Measurements from ENCODE around the gene INHBE.

Gene INHBE

DNA sequence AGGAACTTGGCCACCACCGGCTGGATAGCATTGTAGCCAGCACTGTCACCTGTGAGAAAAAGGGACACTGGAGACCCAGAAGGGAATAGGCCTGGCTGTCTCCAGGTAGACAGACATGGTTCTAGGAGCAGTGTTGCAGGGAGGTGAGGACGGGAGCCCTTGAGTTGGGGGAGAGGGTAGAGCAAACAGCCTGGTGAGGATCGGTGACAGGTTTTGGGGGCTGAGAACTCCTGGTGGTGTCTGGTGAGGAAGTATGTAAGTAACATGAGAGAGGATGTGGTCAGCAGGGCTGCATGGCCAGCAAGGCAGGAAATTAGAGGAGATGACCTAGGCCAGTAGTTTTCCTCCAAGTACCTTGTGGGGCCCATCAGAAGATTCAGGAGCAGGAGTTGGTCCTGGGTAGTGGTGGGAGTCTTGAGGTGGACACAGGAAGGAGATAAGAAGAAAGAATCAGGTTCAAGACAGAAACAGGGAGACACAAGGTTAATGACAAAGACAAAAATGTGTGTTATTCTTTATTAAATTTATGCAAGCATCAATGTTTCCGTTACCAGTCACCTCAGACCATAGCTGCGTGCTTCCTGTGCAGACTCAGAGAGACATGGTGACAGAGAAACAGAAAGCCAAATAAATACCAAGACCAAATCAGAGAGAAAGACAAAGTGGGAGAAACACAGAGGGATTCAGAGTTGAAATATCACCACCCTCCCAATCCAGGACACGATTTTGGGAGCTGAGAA, 24.4 kb downstream of the INHBE start, which contains the start of gene ARHGAP9:
TSS of gene ARHGAP9 (minus strand) at position 491 of the 740 bp plus-strand sequence. CDS start at position 31, 460 bp downstream.
- H3K79me2 ChIP-seq (ENCODE audit: insufficient read depth, low read length): peaks cover 14% of the 10 kb centered on the region
- peak within 1 kb of the TSS; percentile 91 for H3K27ac ChIP-seq (ENCODE audit: low read length)
- H3K27me3 ChIP-seq (ENCODE audit: insufficient read depth, low read length, poor library complexity): no peaks in the 10 kb centered on the region
- H4K20me1 ChIP-seq (ENCODE audit: insufficient read depth, low read length): no peaks in the 10 kb centered on the region
- DNase-seq (no peak), ATAC-seq (ENCODE audit: insufficient read depth, low read depth) (no peak)
- TF ChIP-seq EZH2 (IDR thresholded peaks at IDR 0.05; ENCODE audit: borderline replicate concordance, low read depth, low read length, severe bottlenecking): no peak
- TF ChIP-seq, protein P1, sequence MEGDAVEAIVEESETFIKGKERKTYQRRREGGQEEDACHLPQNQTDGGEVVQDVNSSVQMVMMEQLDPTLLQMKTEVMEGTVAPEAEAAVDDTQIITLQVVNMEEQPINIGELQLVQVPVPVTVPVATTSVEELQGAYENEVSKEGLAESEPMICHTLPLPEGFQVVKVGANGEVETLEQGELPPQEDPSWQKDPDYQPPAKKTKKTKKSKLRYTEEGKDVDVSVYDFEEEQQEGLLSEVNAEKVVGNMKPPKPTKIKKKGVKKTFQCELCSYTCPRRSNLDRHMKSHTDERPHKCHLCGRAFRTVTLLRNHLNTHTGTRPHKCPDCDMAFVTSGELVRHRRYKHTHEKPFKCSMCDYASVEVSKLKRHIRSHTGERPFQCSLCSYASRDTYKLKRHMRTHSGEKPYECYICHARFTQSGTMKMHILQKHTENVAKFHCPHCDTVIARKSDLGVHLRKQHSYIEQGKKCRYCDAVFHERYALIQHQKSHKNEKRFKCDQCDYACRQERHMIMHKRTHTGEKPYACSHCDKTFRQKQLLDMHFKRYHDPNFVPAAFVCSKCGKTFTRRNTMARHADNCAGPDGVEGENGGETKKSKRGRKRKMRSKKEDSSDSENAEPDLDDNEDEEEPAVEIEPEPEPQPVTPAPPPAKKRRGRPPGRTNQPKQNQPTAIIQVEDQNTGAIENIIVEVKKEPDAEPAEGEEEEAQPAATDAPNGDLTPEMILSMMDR (IDR thresholded peaks at IDR 0.05; ENCODE audit: borderline replicate concordance, extremely low read depth, low read length, poor library complexity, severe bottlenecking): no peak
- no peak within 1 kb of the TSS for H3K4me3 ChIP-seq (ENCODE audit: low read depth in 1 of 2, low read length in 2 of 2)
- peaks cover 7% of the 10 kb centered on the region for H3K36me3 ChIP-seq (ENCODE audit: insufficient read depth, low read length)
- H3K9ac ChIP-seq (ENCODE audit: low read depth, low read length): no peak within 1 kb of the TSS
- no peaks in the 10 kb centered on the region for H3K9me3 ChIP-seq (ENCODE audit: insufficient read depth, low read length, severe bottlenecking)
- no peak within 1 kb of the TSS for H2AFZ ChIP-seq (ENCODE audit: low read depth, low read length)
- H3K4me2 ChIP-seq (ENCODE audit: insufficient read depth, low read length): no peak within 1 kb of the TSS
- peaks cover 31% of the 10 kb centered on the region for H3K4me1 ChIP-seq (ENCODE audit: insufficient read depth, low read length)

- ATAC-seq (ENCODE audit: insufficient read depth, low read depth) (no peak), DNase-seq (no peak)
- Histone ChIP-seq H3K27ac (ENCODE audit: low read length) (no peak overlapping the region), H3K4me1 (ENCODE audit: insufficient read depth, low read length) (peaks cover 20% of the 10 kb centered on the region), H3K9ac (ENCODE audit: low read depth, low read length) (no peak overlapping the region), H3K9me3 (ENCODE audit: insufficient read depth, low read length, severe bottlenecking) (no peaks in the 10 kb centered on the region), H3K4me2 (ENCODE audit: insufficient read depth, low read length) (no peak overlapping the region), H2AFZ (ENCODE audit: low read depth, low read length) (no peak overlapping the region), H4K20me1 (ENCODE audit: insufficient read depth, low read length) (no peaks in the 10 kb centered on the region), H3K79me2 (ENCODE audit: insufficient read depth, low read length) (peaks cover 4% of the 10 kb centered on the region), H3K4me3 (ENCODE audit: low read depth in 1 of 2, low read length in 2 of 2) (no peak overlapping the region), H3K36me3 (ENCODE audit: insufficient read depth, low read length) (no peaks in the 10 kb centered on the region), H3K27me3 (ENCODE audit: insufficient read depth, low read length, poor library complexity) (no peaks in the 10 kb centered on the region)
- TF ChIP-seq, protein P1 (IDR thresholded peaks at IDR 0.05; ENCODE audit: borderline replicate concordance, extremely low read depth, low read length, poor library complexity, severe bottlenecking): no peak
- no peak for TF ChIP-seq EZH2 (IDR thresholded peaks at IDR 0.05; ENCODE audit: borderline replicate concordance, low read depth, low read length, severe bottlenecking)
These were observed 26.6 kb downstream of the INHBE start for GRCh38 chr12:57481671-57482070.

DNA sequence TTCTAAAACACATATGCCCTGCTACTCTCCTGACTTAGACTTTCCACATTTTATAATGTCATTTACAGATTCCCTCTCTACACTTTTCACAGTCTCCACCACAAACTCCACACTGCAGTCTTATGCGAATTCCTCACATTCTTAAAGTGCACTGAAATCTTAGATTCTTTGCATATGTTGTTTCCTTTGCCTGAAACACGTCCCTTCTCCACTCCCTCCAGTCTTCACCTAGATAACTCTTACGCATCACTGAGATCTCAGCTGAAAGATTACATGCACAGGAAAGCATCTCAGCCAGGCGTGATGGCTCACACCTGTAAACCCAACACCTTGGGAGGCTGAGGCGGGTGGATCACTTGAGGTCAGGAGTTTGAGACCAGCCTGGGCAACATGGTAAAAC, 28.4 kb downstream of the INHBE start:
- H4K20me1 ChIP-seq (ENCODE audit: insufficient read depth, low read length): no peaks in the 10 kb centered on the region
- no peaks in the 10 kb centered on the region for H3K9me3 ChIP-seq (ENCODE audit: insufficient read depth, low read length, severe bottlenecking)
- peaks cover 7% of the 10 kb centered on the region for H3K79me2 ChIP-seq (ENCODE audit: insufficient read depth, low read length)
- no peak for ATAC-seq (ENCODE audit: insufficient read depth, low read depth)
- no peak overlapping the region for H3K9ac ChIP-seq (ENCODE audit: low read depth, low read length)
- no peak overlapping the region for H3K4me3 ChIP-seq (ENCODE audit: low read depth in 1 of 2, low read length in 2 of 2)
- no peak overlapping the region for H3K4me2 ChIP-seq (ENCODE audit: insufficient read depth, low read length)
- no peak overlapping the region for H2AFZ ChIP-seq (ENCODE audit: low read depth, low read length)
- H3K27me3 ChIP-seq (ENCODE audit: insufficient read depth, low read length, poor library complexity): no peaks in the 10 kb centered on the region
- peaks cover 11% of the 10 kb centered on the region for H3K4me1 ChIP-seq (ENCODE audit: insufficient read depth, low read length)
- H3K27ac ChIP-seq (ENCODE audit: low read length): no peak overlapping the region
- H3K36me3 ChIP-seq (ENCODE audit: insufficient read depth, low read length): no peaks in the 10 kb centered on the region; the same call in 1 of the 2 replicates
- DNase-seq: no peak
- TF ChIP-seq, protein P1 (IDR thresholded peaks at IDR 0.05; ENCODE audit: borderline replicate concordance, extremely low read depth, low read length, poor library complexity, severe bottlenecking): no peak
- TF ChIP-seq EZH2 (IDR thresholded peaks at IDR 0.05; ENCODE audit: borderline replicate concordance, low read depth, low read length, severe bottlenecking): no peak
